Fibroblast of mammary gland (primary cell): ENCODE results near the gene TIMELESS.
A peak's percentile ranks its signal among the peaks of the same experiment; 100 is the strongest.

ENCODE experiments used
- DNase-seq: peaks from one replicate; pipeline ENCODE4 v3.0.0-alpha.2; 2010; ENCODE audit warnings: low read depth
- H3K4me3 ChIP-seq: 2 replicates; pipeline ENCODE4 v1.5.1; 2011; ENCODE audit warnings: low read depth, mild to moderate bottlenecking, low read length, moderate library complexity; ENCODE audit not compliant: control insufficient read depth
- TF ChIP-seq, protein P1 (sequence below): conservative IDR thresholded peaks from 2 replicates; pipeline ENCODE4 v1.5.1; 2011; ENCODE audit warnings: low read depth, low read length, inconsistent platforms; ENCODE audit not compliant: control insufficient read depth, insufficient read depth

Gene TIMELESS

DNA sequence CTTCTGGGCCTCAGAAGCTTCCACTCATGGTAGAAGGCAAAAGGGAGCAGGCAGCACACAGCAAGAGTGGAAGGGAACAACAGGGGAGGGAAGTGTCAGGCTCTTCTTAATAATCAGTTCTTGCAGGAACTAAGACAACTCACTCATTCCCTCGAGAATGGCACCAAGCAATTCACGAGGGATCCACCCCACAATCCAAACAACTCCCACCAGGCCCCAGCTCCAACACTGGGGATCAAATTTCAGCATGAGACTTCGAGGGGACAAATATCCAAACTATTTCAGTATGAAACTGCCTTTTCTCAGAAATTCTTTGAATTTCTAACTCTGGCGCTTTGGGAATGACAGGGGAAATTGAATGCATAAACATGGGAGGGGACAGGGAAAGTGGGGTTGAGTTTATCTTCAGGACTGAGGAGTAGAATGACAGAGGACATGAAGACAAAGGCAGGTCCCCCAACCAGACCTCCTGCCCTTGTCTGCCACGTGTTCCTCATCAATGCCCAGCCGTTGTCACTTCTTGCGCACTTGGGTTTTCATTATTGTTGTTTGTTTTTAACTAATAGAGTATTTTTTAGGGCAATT is 62.0 kb downstream of the TIMELESS start:
- H3K4me3 ChIP-seq = no peak overlapping the region
- DNase-seq = peak; percentile 9
- TF ChIP-seq, protein P1, sequence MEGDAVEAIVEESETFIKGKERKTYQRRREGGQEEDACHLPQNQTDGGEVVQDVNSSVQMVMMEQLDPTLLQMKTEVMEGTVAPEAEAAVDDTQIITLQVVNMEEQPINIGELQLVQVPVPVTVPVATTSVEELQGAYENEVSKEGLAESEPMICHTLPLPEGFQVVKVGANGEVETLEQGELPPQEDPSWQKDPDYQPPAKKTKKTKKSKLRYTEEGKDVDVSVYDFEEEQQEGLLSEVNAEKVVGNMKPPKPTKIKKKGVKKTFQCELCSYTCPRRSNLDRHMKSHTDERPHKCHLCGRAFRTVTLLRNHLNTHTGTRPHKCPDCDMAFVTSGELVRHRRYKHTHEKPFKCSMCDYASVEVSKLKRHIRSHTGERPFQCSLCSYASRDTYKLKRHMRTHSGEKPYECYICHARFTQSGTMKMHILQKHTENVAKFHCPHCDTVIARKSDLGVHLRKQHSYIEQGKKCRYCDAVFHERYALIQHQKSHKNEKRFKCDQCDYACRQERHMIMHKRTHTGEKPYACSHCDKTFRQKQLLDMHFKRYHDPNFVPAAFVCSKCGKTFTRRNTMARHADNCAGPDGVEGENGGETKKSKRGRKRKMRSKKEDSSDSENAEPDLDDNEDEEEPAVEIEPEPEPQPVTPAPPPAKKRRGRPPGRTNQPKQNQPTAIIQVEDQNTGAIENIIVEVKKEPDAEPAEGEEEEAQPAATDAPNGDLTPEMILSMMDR = no peak

DNA sequence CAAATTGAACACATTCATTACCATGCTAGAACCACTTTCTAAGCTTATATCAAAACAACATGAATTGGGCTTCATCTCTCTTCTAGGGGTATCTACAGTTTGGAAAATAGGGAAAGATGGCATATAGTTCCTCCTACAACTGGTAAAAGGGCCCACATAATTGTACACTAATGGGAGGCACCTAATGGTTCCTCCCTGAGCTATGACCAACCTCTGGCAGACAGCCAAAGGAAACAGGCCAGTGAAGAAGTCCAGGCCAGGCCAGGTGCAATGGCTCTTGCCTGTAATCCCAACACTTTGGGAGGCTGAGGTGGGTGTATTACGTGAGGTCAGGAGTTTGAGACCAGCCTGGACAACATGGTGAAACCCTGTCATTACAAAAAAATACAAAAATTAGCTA is 63.4 kb downstream of the TIMELESS start:
- peak; percentile 10 for DNase-seq
- no peak overlapping the region for H3K4me3 ChIP-seq
- TF ChIP-seq, protein P1 = no peak

DNA sequence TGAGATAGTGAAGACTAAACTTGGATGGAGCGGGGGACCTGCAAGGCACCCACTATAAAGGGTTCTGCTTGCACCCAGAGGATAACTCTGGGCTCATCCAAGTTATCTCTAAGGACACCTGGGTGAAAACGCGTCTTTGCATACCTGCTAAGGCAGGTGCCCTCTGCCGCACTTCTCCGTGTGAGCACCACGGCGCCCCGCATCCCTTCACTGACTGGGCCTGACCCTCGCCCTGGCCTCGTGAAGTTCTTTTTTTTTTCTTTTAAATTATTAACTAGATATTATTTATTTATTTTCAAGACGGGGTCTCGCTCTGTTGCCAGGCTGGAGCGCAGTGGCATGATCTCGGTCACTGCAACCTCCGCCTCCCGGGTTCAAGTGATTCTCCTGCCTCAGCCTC is 66.6 kb downstream of the TIMELESS start:
- no peak for DNase-seq
- TF ChIP-seq, protein P1 = no peak

DNA sequence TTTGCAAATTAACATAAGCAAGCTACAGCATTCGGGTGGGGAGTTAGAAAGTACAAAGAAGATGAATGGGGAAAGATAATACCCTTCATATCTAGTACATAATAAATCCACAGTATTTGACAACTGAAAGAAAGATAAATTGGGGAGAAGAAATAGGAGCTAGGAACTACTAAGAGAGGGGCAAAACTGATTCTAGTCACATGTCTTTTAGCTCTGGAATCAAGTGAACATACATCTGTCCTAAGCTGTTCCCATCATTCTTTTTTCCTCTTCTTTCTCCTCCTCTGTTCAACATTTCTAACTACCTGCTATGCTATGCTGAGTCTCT is 71.3 kb downstream of the TIMELESS start:
- TF ChIP-seq, protein P1 = no peak
- no peak overlapping the region for H3K4me3 ChIP-seq
- DNase-seq = no peak

More for the DNA sequence above, 66.6 kb downstream of the TIMELESS start:
- no peak overlapping the region for H3K4me3 ChIP-seq

DNA sequence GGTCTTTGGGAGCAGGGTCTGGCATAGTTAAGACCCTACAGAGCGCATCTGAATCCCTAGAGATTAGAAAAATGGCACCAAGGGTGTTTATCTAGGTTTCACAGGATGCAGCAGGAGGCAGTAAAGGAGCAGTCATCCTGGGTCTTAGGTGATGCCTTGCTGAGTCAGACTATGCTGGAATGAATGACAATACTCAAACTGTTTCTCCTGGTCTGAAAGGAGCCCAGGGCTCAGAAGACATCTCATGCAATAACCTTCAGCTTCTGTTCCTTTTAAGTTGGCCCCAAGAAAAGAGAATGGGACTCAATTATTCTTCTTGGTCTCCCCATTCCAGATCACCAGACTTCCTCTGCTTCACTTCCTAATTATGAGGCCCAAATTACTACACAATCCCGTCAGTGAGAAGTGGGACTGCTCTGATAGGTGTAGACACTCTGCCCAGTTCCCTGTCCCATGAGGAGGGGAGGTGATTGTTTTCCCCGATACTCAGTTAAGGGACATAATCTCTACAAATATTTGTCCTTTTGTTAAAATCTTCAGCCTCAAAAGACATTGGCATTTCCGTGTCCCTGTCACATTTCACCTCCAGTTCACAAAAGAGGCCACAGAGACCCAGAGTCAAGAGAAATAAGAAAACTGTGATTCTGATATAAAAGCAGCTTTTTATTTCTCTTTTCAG is 71.8 kb downstream of the TIMELESS start:
- H3K4me3 ChIP-seq = no peak overlapping the region
- TF ChIP-seq, protein P1 = peak; percentile 21
- DNase-seq = peak; percentile 55

DNA sequence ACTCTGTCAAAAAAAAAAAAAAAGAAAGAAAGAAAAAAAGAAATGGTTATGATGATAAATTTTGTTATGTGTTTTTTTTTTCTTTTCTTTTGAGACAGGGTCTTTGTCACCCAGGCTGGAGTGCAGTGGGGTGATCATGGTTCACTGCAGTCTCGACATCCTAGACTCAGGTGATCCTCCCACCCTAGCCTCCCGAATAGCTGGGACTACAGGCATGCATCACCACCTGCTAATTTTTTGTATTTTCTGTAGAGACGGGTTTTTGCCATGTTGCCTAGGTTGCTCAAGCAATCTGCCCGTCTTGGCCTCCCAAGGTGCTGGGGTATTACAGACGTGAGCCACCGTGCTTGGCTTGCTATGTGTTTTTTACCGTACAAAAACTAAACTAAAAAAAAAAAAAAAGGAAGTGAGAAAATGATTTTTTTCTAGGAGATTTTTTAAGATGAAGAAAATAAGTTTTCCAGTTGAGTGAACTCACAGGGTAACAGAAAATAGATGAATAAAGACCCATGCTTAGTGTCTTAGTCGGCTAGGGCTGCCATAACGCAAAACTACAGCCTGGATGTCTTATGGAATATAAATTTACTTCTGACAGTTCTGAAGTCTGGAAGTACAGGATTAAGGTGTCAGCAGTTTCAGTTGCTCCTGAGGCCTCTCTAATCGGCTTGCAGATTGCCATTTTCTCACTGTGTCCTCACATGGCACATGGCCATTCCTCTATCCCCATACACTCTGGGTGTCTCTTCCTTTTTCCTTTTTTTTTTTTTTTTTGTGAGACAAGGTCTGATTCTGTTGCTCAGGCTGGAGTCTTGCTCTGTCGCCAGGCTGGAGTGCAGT is 73.4 kb downstream of the TIMELESS start:
- no peak overlapping the region for H3K4me3 ChIP-seq
- TF ChIP-seq, protein P1 = no peak
- DNase-seq = no peak
